ENCODE data around the gene MRPL36.

Gene MRPL36

DNA sequence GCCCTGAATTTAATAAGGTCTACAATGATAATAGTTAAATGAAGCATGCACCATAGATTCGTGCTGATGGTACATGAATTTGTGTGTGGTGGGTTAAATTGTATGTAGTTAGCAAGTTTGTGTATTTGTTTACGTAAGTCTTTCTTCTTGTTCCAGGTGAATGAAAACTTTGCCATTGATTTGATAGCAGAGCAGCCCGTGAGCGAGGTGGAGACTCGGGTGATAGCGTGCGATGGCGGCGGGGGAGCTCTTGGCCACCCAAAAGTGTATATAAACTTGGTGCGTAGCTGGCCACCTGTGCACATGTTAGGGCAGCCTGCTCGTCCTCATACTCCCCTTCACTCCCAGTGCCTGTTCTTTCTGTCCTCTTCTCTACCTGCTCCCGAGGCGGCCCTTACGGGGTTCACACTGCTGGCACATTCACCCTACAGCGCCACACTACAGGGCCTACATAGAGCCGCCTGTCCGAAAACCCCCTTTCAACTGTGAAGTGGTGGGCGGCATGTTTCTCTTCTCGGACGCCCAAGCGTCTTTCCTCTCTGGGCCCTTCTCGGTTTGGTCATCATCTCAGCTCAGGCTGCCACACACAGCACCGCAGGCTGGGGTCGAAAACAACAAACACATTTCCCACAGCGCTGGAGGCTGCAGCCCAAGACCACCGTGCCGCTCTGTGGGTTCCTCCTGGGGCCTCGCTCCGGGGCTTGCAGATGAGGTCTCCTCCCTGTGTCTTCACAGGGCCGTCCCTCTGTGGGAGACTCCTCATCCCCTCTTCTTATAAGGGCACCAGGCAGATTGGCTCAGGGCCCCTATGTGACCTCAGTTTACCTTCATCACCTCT lies 14.8 kb upstream of the MRPL36 start:
- no peak for DNase-seq (ENCODE audit: low read depth)
- in situ Hi-C loops (cut with HindIII; ENCODE audit: low sequenced_read_pairs): no loop called here
- H3K4me3 ChIP-seq (ENCODE audit: low read depth, low read length): no peak overlapping the region
- no peak for TF ChIP-seq CTCF (IDR thresholded peaks at IDR 0.05; ENCODE audit: low read depth, low read length, missing control alignments)

DNA sequence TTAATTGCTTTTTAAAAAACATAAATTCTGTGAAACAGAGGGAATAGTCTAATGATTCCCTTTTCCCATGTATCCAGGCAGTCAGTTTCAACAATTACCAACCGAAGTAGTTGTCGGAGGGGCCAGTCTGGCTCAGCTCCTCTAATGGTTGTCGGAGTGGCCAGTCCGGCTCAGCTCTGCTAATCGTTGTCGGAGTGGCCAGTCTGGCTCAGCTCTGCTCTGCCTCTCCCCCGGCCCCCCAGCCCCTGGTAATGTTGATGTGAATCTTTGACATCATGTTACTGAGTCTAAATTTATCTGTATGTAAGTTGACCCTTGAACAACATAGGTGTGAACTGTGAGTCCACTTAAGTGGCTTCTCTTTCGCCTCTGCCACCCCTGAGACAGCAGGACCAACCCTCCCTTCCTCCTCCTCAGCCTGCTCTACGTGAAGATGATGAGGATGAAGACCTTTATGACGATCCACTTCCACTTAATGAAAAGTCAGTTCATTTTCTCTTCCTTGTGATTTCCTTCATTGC lies 11.0 kb upstream of the MRPL36 start:
- in situ Hi-C loops (cut with HindIII; ENCODE audit: low sequenced_read_pairs): no loop called here
- no peak overlapping the region for H3K4me3 ChIP-seq (ENCODE audit: low read depth, low read length)
- no peak for TF ChIP-seq CTCF (IDR thresholded peaks at IDR 0.05; ENCODE audit: low read depth, low read length, missing control alignments)
- DNase-seq (ENCODE audit: low read depth): no peak

- H3K4me3 ChIP-seq (ENCODE audit: low read depth, low read length): no peak overlapping the region
- TF ChIP-seq CTCF (IDR thresholded peaks at IDR 0.05; ENCODE audit: low read depth, low read length, missing control alignments): no peak
- in situ Hi-C loops (cut with HindIII; ENCODE audit: low sequenced_read_pairs): no loop called here
- DNase-seq (ENCODE audit: low read depth): no peak
Measured at GRCh38 chr5:1809416-1810035, 9.9 kb upstream of the MRPL36 start.

DNA sequence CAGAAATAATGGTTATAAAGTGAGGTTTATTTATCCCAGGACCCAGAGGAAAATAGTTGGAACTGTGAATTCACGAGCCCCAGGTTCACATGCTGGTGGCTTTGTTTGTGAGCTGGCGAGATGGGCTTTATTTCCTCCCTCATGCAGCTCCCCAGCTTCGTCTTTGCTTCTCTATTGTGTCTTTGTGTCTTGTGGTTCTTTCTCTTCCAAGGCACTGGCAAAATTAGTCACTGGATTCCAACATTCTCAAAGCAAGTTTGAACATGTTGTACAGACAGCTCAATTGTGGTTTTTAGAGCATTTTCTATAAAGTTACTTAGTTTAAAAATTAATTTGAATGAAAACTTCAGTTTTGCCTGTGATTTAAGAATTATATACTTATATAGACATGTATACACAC lies 8.8 kb upstream of the MRPL36 start:
- in situ Hi-C loops (cut with HindIII; ENCODE audit: low sequenced_read_pairs): no loop called here
- no peak overlapping the region for H3K4me3 ChIP-seq (ENCODE audit: low read depth, low read length)
- TF ChIP-seq CTCF (IDR thresholded peaks at IDR 0.05; ENCODE audit: low read depth, low read length, missing control alignments): no peak
- DNase-seq (ENCODE audit: low read depth): peak; percentile 64

DNA sequence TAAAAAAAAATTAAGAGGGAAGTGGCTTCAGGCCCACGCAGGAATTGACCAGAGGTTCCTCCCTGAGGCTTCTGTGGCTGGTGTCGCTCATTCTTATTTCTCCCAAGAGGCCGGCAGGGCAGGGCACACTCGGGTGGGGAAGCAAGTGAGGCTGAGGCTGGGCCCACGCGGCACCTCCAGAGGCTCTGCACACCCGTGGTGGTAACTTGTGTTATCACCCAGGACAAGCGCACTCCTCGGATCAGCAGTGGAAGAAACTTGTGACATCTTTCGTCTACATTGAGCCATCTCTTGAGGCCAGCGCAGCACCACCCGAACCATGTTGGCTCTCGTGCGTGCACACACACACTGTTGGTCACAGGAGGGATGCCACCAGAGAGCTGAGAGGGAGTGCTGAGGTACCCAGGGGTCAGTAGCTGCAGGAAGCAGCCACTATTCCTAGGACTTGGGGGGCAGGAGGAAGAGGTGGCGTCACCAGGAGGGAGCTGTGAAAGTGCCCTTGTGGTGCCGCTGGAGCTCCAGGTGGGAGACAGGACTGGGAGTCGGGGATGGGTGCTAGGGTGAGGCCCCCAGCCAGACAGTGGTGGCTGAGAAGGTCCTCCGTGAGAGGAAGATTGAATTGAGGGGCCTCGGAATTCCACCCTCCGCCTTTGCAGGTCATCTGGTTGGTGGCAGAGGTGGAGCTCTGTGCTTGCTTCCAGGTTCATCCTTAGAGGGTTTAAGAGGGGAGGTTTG lies 8.0 kb upstream of the MRPL36 start:
- in situ Hi-C loops (cut with HindIII; ENCODE audit: low sequenced_read_pairs): no loop called here
- no peak for TF ChIP-seq CTCF (IDR thresholded peaks at IDR 0.05; ENCODE audit: low read depth, low read length, missing control alignments)
- no peak overlapping the region for H3K4me3 ChIP-seq (ENCODE audit: low read depth, low read length)
- no peak for DNase-seq (ENCODE audit: low read depth)

DNA sequence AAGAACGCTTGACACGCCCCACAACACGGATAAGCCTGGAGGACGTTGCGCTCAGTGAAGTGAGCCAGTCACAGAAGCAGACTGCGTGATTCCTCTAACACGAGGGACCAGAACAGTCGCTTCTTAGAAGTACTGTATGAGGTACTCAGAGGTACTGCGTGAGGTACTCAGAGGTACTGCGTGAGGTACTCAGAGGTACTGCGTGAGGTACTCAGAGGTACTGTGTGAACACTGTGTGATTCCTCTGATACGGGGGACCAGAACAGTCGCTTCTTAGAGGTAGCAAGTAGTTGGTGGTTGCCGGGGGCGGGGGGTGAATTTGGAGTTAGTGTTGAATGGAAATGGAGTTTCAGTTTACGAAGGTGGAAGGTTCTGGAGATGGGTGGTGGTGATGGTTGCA lies 7.3 kb upstream of the MRPL36 start:
- in situ Hi-C loops (cut with HindIII; ENCODE audit: low sequenced_read_pairs): no loop called here
- DNase-seq (ENCODE audit: low read depth): no peak
- no peak overlapping the region for H3K4me3 ChIP-seq (ENCODE audit: low read depth, low read length)
- no peak for TF ChIP-seq CTCF (IDR thresholded peaks at IDR 0.05; ENCODE audit: low read depth, low read length, missing control alignments)
